A673 (cell line): ENCODE results near the gene FCF1.

Experiments
- CTCF ChIP-seq: fragments of 300-800, 200-600 bp; sonication (generic); conservative IDR thresholded peaks from 2 replicates; pipeline ENCODE4 v1.5.1; 2017; ENCODE audit warnings: low read depth, mild to moderate bottlenecking, antibody characterized with exemption, low read length, moderate library complexity, mixed read lengths
- EZH2 ChIP-seq: fragments of 200-600 bp; sonication (generic); IDR thresholded peaks from 2 replicates; pipeline ENCODE4 v1.6.1; 2017; ENCODE audit warnings: borderline replicate concordance, low read depth, mild to moderate bottlenecking, mixed read lengths, antibody characterized with exemption, low read length; ENCODE audit not compliant: poor library complexity, severe bottlenecking

- TF ChIP-seq CTCF (no peak), EZH2 (no peak)
These were observed 49.1 kb upstream of the FCF1 start for GRCh38 chr14:74663884-74664283.
